HCT116 (cell line): Measurements from ENCODE around the gene SIRPA. TPM values are rescaled to one million over a fixed set of nuclear protein-coding genes. Genes with fewer than 3 reads are reported as not detected.

ENCODE experiments used
- ATAC-seq: fragments of 200-7000 bp; cut with Tn5 transposase; 2 replicates; pipeline ENCODE4 v1.9.1; 2020; ENCODE audit warnings: mild to moderate bottlenecking, moderate library complexity
- BruUV-seq: library from RNA; stranded (reverse); fragments of 400-500 nt; replicated peaks from 2 replicates; lab custom pipeline; 2021; lab: Mats Ljungman, UMichigan
- CTCF ChIA-PET: fragments of 300-600 bp; sonication (Branson Sonifier 250); formaldehyde crosslinking; loops from one replicate; lab custom pipeline; 2021; ENCODE audit warnings: antibody characterized with exemption; lab: Charles Lee
- POLR2A ChIA-PET: fragments of 300-600, 350-600 bp; sonication (Branson Sonifier 250); formaldehyde crosslinking; loops from one replicate; lab custom pipeline; 2021; ENCODE audit warnings: antibody characterized with exemption; lab: Charles Lee
- RAD21 ChIA-PET, 2 experiments: fragments of 300-600 bp; sonication (Branson Sonifier 250); formaldehyde crosslinking; loops; one replicate each; lab custom pipeline; 2023; ENCODE audit warnings: low total read pairs in 2 of 2; ENCODE audit not compliant: uncharacterized antibody in 2 of 2, unreplicated experiment in 2 of 2, low non-redundant PET in 1 of 2; lab: Charles Lee
- DNase-seq: peaks from one replicate; pipeline ENCODE4 v3.0.0-alpha.2; 2010; ENCODE audit warnings: low read depth, low spot score
- H2AFZ ChIP-seq: fragments of 200-600 bp; shearing (Covaris generic), sonication (generic); 2 replicates; pipeline ENCODE4 v1.6.1; 2017; ENCODE audit warnings: low read depth, mixed run types, mixed read lengths, antibody characterized with exemption, low read length; ENCODE audit not compliant: poor library complexity, severe bottlenecking
- H3K27ac ChIP-seq: 2 replicates; pipeline ENCODE4 v1.5.1; 2012; ENCODE audit warnings: low read depth, low read length
- H3K27me3 ChIP-seq: fragments of 200-600 bp; sonication (generic); 2 replicates; pipeline ENCODE4 v1.6.1; 2016; ENCODE audit warnings: mixed run types, low read length, mixed read lengths; ENCODE audit not compliant: insufficient read depth
- H3K36me3 ChIP-seq, 2 experiments: fragments of 200-500 bp in 1 of 2; fragments of 200-600 bp in 1 of 2; sonication (Bioruptor generic) in 1 of 2; sonication (generic) in 1 of 2; 2 replicates each; pipeline versions ENCODE4 v1.5.1 to v1.6.1; 2014 to 2016; ENCODE audit warnings: low read length in 2 of 2, inconsistent platforms in 1 of 2, mixed read lengths in 1 of 2, mixed run types in 1 of 2; ENCODE audit not compliant: insufficient read depth in 2 of 2, control insufficient read depth in 1 of 2
- H3K4me1 ChIP-seq, 2 experiments: fragments of 200-600 bp in 1 of 2; sonication (generic) in 1 of 2; 2 replicates each; pipeline versions ENCODE4 v1.5.1 to v1.6.1; 2012 to 2017; ENCODE audit warnings: low read length in 2 of 2, inconsistent platforms in 1 of 2, mild to moderate bottlenecking in 1 of 2, mixed read lengths in 1 of 2, mixed run types in 1 of 2, moderate library complexity in 1 of 2; ENCODE audit not compliant: insufficient read depth in 2 of 2, control insufficient read depth in 1 of 2
- H3K4me2 ChIP-seq: fragments of 200-600 bp; sonication (generic); 2 replicates; pipeline ENCODE4 v1.6.1; 2017; ENCODE audit warnings: mixed run types, low read length, mixed read lengths
- H3K4me3 ChIP-seq, 2 experiments: fragments of 200-600 bp in 1 of 2; sonication (generic) in 1 of 2; replicated peaks in 1 of 2; 2 replicates each; pipeline ENCODE4 v1.5.1; 2011 to 2016; ENCODE audit warnings: low read length in 2 of 2, control low read depth in 1 of 2, low read depth in 1 of 2, mild to moderate bottlenecking in 1 of 2, mixed read lengths in 1 of 2, mixed run types in 1 of 2
- H3K79me2 ChIP-seq: fragments of 200-600 bp; sonication (generic); 2 replicates; pipeline ENCODE4 v1.6.1; 2017; ENCODE audit warnings: mild to moderate bottlenecking, mixed run types, low read length, moderate library complexity, mixed read lengths; ENCODE audit not compliant: insufficient read depth
- H3K9ac ChIP-seq: fragments of 200-600 bp; sonication (generic); 2 replicates; pipeline ENCODE4 v1.6.1; 2016; ENCODE audit warnings: low read length, mixed read lengths
- H3K9me2 ChIP-seq: fragments of 200-600 bp; sonication (generic), shearing (Covaris generic); 2 replicates; pipeline ENCODE4 v1.6.1; 2017; ENCODE audit warnings: mixed run types, mild to moderate bottlenecking, moderate library complexity; ENCODE audit not compliant: insufficient read depth
- H3K9me3 ChIP-seq, 2 experiments: fragments of 200-500 bp in 1 of 2; fragments of 200-600 bp in 1 of 2; sonication (Bioruptor generic) in 1 of 2; sonication (generic) in 1 of 2; 2 replicates each; pipeline ENCODE4 v1.6.1; 2014 to 2017; ENCODE audit warnings: low read length in 2 of 2, mixed read lengths in 2 of 2, inconsistent platforms in 1 of 2, low read depth in 1 of 2, mild to moderate bottlenecking in 1 of 2, mixed run types in 1 of 2, moderate library complexity in 1 of 2; ENCODE audit not compliant: control insufficient read depth in 1 of 2, insufficient read depth in 1 of 2
- H4K20me1 ChIP-seq: fragments of 200-600 bp; sonication (generic), shearing (Covaris generic); 2 replicates; pipeline ENCODE4 v1.6.1; 2017; ENCODE audit warnings: mixed run types, mild to moderate bottlenecking, moderate library complexity; ENCODE audit not compliant: insufficient read depth
- CBX3 ChIP-seq: IDR thresholded peaks from 2 replicates; pipeline ENCODE4 v1.6.1; 2012; ENCODE audit warnings: low read depth
- CEBPB ChIP-seq: IDR thresholded peaks from 2 replicates; pipeline ENCODE4 v1.6.1; 2012; ENCODE audit warnings: low read depth
- EGR1 ChIP-seq: IDR thresholded peaks from 2 replicates; pipeline ENCODE4 v1.6.1; 2012; ENCODE audit warnings: low read depth
- ELF1 ChIP-seq: IDR thresholded peaks from 2 replicates; pipeline ENCODE4 v1.6.1; 2012; ENCODE audit warnings: low read depth, borderline replicate concordance
- EZH2 ChIP-seq: fragments of 200-600 bp; sonication (generic); IDR thresholded peaks from 2 replicates; pipeline ENCODE4 v1.6.1; 2017; ENCODE audit warnings: antibody characterized with exemption, mixed run types
- FOSL1 ChIP-seq: IDR thresholded peaks from 2 replicates; pipeline ENCODE4 v1.6.1; 2012; ENCODE audit warnings: low read depth
- POLR2A ChIP-seq: IDR thresholded peaks from 2 replicates; pipeline ENCODE4 v1.7.0; 2011; ENCODE audit warnings: borderline replicate concordance; ENCODE audit not compliant: insufficient read depth, insufficient read length; ENCODE audit errors: extremely low read depth
- RAD21 ChIP-seq: IDR thresholded peaks from 2 replicates; pipeline ENCODE4 v1.6.1; 2012; ENCODE audit warnings: low read depth, mild to moderate bottlenecking
- ZFX ChIP-seq: fragments of 450-650 bp; IDR thresholded peaks from 2 replicates; pipeline ENCODE4 v1.6.1; 2017
- ZNF274 ChIP-seq: fragments of 200-500 bp; sonication (Bioruptor generic); IDR thresholded peaks from 2 replicates; pipeline ENCODE4 v1.6.1; 2014; ENCODE audit warnings: mild to moderate bottlenecking, low read depth, low read length, inconsistent platforms
- intact Hi-C: fragments of 100-400 bp; cut with micrococcal nuclease; formaldehyde crosslinking; loops from 2 replicates; pipeline ENCODE4 v1.10.0; 2022
- total RNA-seq: library from RNA; stranded (reverse); gene quantifications from one replicate; pipeline ENCODE4 v1.2.1, GENCODE V29; 2021; ENCODE audit not compliant: unreplicated experiment
- TF ChIP-seq, protein P1 (sequence below): IDR thresholded peaks from 2 replicates; pipeline ENCODE4 v1.6.1; 2012
- TF ChIP-seq, protein P2 (sequence below): IDR thresholded peaks from 2 replicates; pipeline ENCODE4 v1.6.1; 2012; ENCODE audit warnings: low read depth
- TF ChIP-seq, protein P3 (sequence below): IDR thresholded peaks from 2 replicates; pipeline ENCODE4 v1.6.1; 2011; ENCODE audit warnings: mild to moderate bottlenecking, low read length, moderate library complexity; ENCODE audit not compliant: insufficient replicate concordance; ENCODE audit errors: extremely low read depth
- TF ChIP-seq, protein P4 (sequence below): IDR thresholded peaks from 2 replicates; pipeline ENCODE4 v1.6.1; 2012

Gene SIRPA
- total RNA-seq, 1 experiment from 2014 or later, result 15.3 TPM

DNA sequence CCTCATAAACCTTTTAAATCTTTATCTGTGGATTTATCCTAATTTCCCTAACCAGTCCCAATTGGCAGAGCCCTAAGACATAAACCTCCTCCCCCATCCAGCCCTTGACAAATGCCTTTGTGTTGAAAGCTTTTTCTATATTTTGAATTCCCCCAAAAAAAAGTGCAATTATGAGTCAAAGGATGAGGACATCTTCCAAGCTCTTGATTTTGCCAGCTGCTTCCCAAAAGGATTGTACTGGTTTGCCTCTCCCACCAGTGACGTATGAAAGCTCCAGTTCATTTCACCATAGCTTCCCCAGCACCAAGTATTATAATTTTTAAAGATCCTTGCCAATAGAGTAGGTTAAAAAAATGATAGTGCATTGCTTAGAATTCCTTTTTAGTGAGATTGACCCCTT, 38.9 kb downstream of the SIRPA start:
- Histone ChIP-seq H3K9me3 (no peaks in the 10 kb centered on the region), H4K20me1 (no peaks in the 10 kb centered on the region), H3K27me3 (no peaks in the 10 kb centered on the region), H3K4me1 (no peaks in the 10 kb centered on the region), H3K27ac (no peak overlapping the region), H3K4me2 (no peak overlapping the region), H3K4me3 (no peak overlapping the region), H2AFZ (no peak overlapping the region), H3K79me2 (no peaks in the 10 kb centered on the region), H3K9ac (no peak overlapping the region), H3K9me2 (no peaks in the 10 kb centered on the region), H3K36me3 (no peaks in the 10 kb centered on the region; a peak in 1 of 4 replicates)
- CTCF ChIA-PET, result no interaction called here
- POLR2A ChIA-PET, result no interaction called here
- BruUV-seq, result no TSS peak
- intact Hi-C loops, result no loop called here
- RAD21 ChIA-PET, result no interaction called here
- ATAC-seq, result no peak
- no peak for DNase-seq
- TF ChIP-seq EGR1 (no peak), CEBPB (no peak), POLR2A (no peak), ELF1 (no peak), FOSL1 (no peak), ZFX (no peak), EZH2 (no peak), ZNF274 (no peak), CBX3 (no peak), RAD21 (no peak)
- TF ChIP-seq, protein P1, sequence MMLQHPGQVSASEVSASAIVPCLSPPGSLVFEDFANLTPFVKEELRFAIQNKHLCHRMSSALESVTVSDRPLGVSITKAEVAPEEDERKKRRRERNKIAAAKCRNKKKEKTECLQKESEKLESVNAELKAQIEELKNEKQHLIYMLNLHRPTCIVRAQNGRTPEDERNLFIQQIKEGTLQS, result no peak
- TF ChIP-seq, protein P2, sequence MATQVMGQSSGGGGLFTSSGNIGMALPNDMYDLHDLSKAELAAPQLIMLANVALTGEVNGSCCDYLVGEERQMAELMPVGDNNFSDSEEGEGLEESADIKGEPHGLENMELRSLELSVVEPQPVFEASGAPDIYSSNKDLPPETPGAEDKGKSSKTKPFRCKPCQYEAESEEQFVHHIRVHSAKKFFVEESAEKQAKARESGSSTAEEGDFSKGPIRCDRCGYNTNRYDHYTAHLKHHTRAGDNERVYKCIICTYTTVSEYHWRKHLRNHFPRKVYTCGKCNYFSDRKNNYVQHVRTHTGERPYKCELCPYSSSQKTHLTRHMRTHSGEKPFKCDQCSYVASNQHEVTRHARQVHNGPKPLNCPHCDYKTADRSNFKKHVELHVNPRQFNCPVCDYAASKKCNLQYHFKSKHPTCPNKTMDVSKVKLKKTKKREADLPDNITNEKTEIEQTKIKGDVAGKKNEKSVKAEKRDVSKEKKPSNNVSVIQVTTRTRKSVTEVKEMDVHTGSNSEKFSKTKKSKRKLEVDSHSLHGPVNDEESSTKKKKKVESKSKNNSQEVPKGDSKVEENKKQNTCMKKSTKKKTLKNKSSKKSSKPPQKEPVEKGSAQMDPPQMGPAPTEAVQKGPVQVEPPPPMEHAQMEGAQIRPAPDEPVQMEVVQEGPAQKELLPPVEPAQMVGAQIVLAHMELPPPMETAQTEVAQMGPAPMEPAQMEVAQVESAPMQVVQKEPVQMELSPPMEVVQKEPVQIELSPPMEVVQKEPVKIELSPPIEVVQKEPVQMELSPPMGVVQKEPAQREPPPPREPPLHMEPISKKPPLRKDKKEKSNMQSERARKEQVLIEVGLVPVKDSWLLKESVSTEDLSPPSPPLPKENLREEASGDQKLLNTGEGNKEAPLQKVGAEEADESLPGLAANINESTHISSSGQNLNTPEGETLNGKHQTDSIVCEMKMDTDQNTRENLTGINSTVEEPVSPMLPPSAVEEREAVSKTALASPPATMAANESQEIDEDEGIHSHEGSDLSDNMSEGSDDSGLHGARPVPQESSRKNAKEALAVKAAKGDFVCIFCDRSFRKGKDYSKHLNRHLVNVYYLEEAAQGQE, result no peak
- TF ChIP-seq, protein P3, sequence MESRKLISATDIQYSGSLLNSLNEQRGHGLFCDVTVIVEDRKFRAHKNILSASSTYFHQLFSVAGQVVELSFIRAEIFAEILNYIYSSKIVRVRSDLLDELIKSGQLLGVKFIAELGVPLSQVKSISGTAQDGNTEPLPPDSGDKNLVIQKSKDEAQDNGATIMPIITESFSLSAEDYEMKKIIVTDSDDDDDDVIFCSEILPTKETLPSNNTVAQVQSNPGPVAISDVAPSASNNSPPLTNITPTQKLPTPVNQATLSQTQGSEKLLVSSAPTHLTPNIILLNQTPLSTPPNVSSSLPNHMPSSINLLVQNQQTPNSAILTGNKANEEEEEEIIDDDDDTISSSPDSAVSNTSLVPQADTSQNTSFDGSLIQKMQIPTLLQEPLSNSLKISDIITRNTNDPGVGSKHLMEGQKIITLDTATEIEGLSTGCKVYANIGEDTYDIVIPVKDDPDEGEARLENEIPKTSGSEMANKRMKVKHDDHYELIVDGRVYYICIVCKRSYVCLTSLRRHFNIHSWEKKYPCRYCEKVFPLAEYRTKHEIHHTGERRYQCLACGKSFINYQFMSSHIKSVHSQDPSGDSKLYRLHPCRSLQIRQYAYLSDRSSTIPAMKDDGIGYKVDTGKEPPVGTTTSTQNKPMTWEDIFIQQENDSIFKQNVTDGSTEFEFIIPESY, result no peak
- TF ChIP-seq, protein P4, sequence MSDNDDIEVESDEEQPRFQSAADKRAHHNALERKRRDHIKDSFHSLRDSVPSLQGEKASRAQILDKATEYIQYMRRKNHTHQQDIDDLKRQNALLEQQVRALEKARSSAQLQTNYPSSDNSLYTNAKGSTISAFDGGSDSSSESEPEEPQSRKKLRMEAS, result no peak
